ENCODE data around the gene KCNAB1.

KCNAB1 gene

DNA sequence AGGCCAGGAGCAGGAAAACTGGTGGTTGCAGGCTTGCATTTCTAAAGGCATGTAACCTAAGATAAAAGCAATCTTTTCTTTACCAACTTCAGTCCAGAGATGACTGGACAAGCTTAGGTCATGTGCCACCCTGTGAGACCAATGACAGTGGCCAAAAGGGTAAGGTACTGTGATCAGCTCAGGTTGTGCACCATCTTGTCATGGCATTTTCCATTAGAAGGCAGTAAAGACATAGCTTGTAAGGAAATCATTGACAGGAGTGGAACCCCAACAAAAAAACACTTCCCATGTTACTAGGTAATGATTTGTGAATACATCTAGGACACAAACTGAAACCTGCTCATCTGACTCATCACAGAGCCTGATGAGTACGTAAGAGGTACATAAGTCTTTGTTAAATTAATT, 399.4 kb downstream of the KCNAB1 start:
- POLR2A ChIA-PET, result no interaction called here
- CTCF ChIA-PET, result interaction anchor here (0.7 to 1.3 kb wide), 4 partner anchors 8 to 367 kb away, joined by 3 read pairs; no protein-coding TSS in a partner anchor
- no peak for DNase-seq
- H3K4me3 ChIP-seq (ENCODE audit: control insufficient read depth in 1 of 7, extremely low read depth in 1 of 7, insufficient read depth in 4 of 7, low read depth in 2 of 7, low read length in 6 of 7), result no peak overlapping the region
- H3K4me1 ChIP-seq (ENCODE audit: control extremely low read depth in 1 of 4, control insufficient read depth in 4 of 4, insufficient read depth in 4 of 4, low read length in 3 of 4), result peaks cover 0 to 1% (median under 1%) of the 10 kb centered on the region in 4 experiments
- no peak overlapping the region for H3K27ac ChIP-seq (ENCODE audit: insufficient read depth in 1 of 2, low read depth in 1 of 2, low read length in 2 of 2, poor library complexity in 1 of 2, severe bottlenecking in 2 of 2)
- no peaks in the 10 kb centered on the region for H3K36me3 ChIP-seq (ENCODE audit: control insufficient read depth in 4 of 4, insufficient read depth in 4 of 4, low read length in 3 of 4)
- no CpG with 5 or more reads among the region's 1 CpG for WGBS (ENCODE audit: insufficient coverage)
- peaks cover 0 to 48% (median 25%) of the 10 kb centered on the region in 5 experiments for H3K27me3 ChIP-seq (replicated peaks in 2 of 5; ENCODE audit: control insufficient read depth in 4 of 5, insufficient read depth in 5 of 5, low read length in 4 of 5)
- H3K9me3 ChIP-seq (ENCODE audit: control extremely low read depth in 1 of 5, control insufficient read depth in 4 of 5, insufficient read depth in 2 of 5, low read depth in 1 of 5, low read length in 4 of 5), result no peaks in the 10 kb centered on the region

- CTCF ChIA-PET, result interaction anchor here (0.6 to 1.1 kb wide), 3 partner anchors 12 to 630 kb away, joined by 3 to 4 read pairs (median 4); no protein-coding TSS in a partner anchor
These were observed 402.3 kb downstream of the KCNAB1 start for GRCh38 chr3:156522673-156523072.

DNA sequence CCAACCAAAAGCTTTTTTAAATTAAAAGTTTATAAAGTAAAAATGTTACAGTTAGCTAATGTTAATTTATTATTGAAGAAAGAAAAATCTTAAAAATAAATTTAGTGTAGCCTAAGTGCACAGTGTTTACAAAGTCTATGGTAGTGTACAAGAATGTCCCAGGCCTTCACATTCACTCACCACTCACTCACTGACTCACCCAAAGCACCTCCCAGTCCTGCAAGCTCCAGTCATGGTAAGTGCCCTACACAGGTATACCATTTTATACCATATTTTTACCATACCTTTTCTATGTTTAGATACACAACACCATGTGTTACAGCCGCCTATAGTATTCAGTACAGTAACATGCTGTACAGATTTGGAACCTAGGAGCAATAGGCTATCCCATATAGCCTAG, 405.4 kb downstream of the KCNAB1 start:
- 100% methylated on average over 1 of the region's 1 CpG for WGBS (ENCODE audit: insufficient coverage)
- H3K27me3 ChIP-seq (replicated peaks in 2 of 5; ENCODE audit: control insufficient read depth in 4 of 5, insufficient read depth in 5 of 5, low read length in 4 of 5), result peaks cover 0 to 46% (median 12%) of the 10 kb centered on the region in 5 experiments
- H3K9me3 ChIP-seq (ENCODE audit: control extremely low read depth in 1 of 5, control insufficient read depth in 4 of 5, insufficient read depth in 2 of 5, low read depth in 1 of 5, low read length in 4 of 5), result no peaks in the 10 kb centered on the region
- peaks cover 0 to 6% (median 3%) of the 10 kb centered on the region in 4 experiments for H3K4me1 ChIP-seq (ENCODE audit: control extremely low read depth in 1 of 4, control insufficient read depth in 4 of 4, insufficient read depth in 4 of 4, low read length in 3 of 4)
- ChIA-PET POLR2A (interaction anchor here (0.6 kb wide), 1 partner anchor 9 kb away, joined by 5 read pairs; no protein-coding TSS in a partner anchor), CTCF (interaction anchor here (1.1 to 1.2 kb wide), 2 partner anchors 562 to 563 kb away, joined by 3 read pairs; no protein-coding TSS in a partner anchor)
- H3K4me3 ChIP-seq (ENCODE audit: control insufficient read depth in 1 of 7, extremely low read depth in 1 of 7, insufficient read depth in 4 of 7, low read depth in 2 of 7, low read length in 6 of 7), result no peak overlapping the region
- DNase-seq, result no peak
- H3K36me3 ChIP-seq (ENCODE audit: control insufficient read depth in 4 of 4, insufficient read depth in 4 of 4, low read length in 3 of 4), result no peaks in the 10 kb centered on the region
- no peak overlapping the region for H3K27ac ChIP-seq (ENCODE audit: insufficient read depth in 1 of 2, low read depth in 1 of 2, low read length in 2 of 2, poor library complexity in 1 of 2, severe bottlenecking in 2 of 2)

More at GRCh38 chr3:156522673-156523072, 402.3 kb downstream of the KCNAB1 start:
- H3K9me3 ChIP-seq (ENCODE audit: control extremely low read depth in 1 of 5, control insufficient read depth in 4 of 5, insufficient read depth in 2 of 5, low read depth in 1 of 5, low read length in 4 of 5), result no peaks in the 10 kb centered on the region
- POLR2A ChIA-PET, result no interaction called here
- H3K27ac ChIP-seq (ENCODE audit: insufficient read depth in 1 of 2, low read depth in 1 of 2, low read length in 2 of 2, poor library complexity in 1 of 2, severe bottlenecking in 2 of 2), result no peak overlapping the region
- peaks cover 0 to 6% (median 3%) of the 10 kb centered on the region in 4 experiments for H3K4me1 ChIP-seq (ENCODE audit: control extremely low read depth in 1 of 4, control insufficient read depth in 4 of 4, insufficient read depth in 4 of 4, low read length in 3 of 4)
- no peak overlapping the region for H3K4me3 ChIP-seq (ENCODE audit: control insufficient read depth in 1 of 7, extremely low read depth in 1 of 7, insufficient read depth in 4 of 7, low read depth in 2 of 7, low read length in 6 of 7)
- no peaks in the 10 kb centered on the region for H3K36me3 ChIP-seq (ENCODE audit: control insufficient read depth in 4 of 4, insufficient read depth in 4 of 4, low read length in 3 of 4)
- H3K27me3 ChIP-seq (replicated peaks in 2 of 5; ENCODE audit: control insufficient read depth in 4 of 5, insufficient read depth in 5 of 5, low read length in 4 of 5), result peaks cover 0 to 51% (median 17%) of the 10 kb centered on the region in 5 experiments
- DNase-seq, result no peak
- 95% methylated on average over 4 of the region's 4 CpGs for WGBS (ENCODE audit: insufficient coverage)

GRCh38 chr3:156527060-156527459, 406.7 kb downstream of the KCNAB1 start:
- no peaks in the 10 kb centered on the region for H3K9me3 ChIP-seq (ENCODE audit: control extremely low read depth in 1 of 5, control insufficient read depth in 4 of 5, insufficient read depth in 2 of 5, low read depth in 1 of 5, low read length in 4 of 5)
- ChIA-PET POLR2A (interaction anchor here (0.7 kb wide), 1 partner anchor 620 kb away, joined by 5 read pairs; no protein-coding TSS in a partner anchor), CTCF (interaction anchor here (0.6 to 1.6 kb wide), 5 partner anchors 8 to 610 kb away, joined by 3 to 6 read pairs (median 3); no protein-coding TSS in a partner anchor)
- DNase-seq, result no peak
- peaks cover 0 to 39% (median 12%) of the 10 kb centered on the region in 5 experiments for H3K27me3 ChIP-seq (replicated peaks in 2 of 5; ENCODE audit: control insufficient read depth in 4 of 5, insufficient read depth in 5 of 5, low read length in 4 of 5)
- no peak overlapping the region for H3K4me3 ChIP-seq (ENCODE audit: control insufficient read depth in 1 of 7, extremely low read depth in 1 of 7, insufficient read depth in 4 of 7, low read depth in 2 of 7, low read length in 6 of 7)
- H3K36me3 ChIP-seq (ENCODE audit: control insufficient read depth in 4 of 4, insufficient read depth in 4 of 4, low read length in 3 of 4), result no peaks in the 10 kb centered on the region
- peaks cover 0 to 6% (median 3%) of the 10 kb centered on the region in 4 experiments for H3K4me1 ChIP-seq (ENCODE audit: control extremely low read depth in 1 of 4, control insufficient read depth in 4 of 4, insufficient read depth in 4 of 4, low read length in 3 of 4)
- no peak overlapping the region for H3K27ac ChIP-seq (ENCODE audit: insufficient read depth in 1 of 2, low read depth in 1 of 2, low read length in 2 of 2, poor library complexity in 1 of 2, severe bottlenecking in 2 of 2)
- WGBS (ENCODE audit: insufficient coverage), result no CpG with 5 or more reads among the region's 1 CpG

GRCh38 chr3:156530980-156531379, 410.6 kb downstream of the KCNAB1 start:
- Histone ChIP-seq H3K4me3 (ENCODE audit: control insufficient read depth in 1 of 7, extremely low read depth in 1 of 7, insufficient read depth in 4 of 7, low read depth in 2 of 7, low read length in 6 of 7) (no peak overlapping the region), H3K4me1 (ENCODE audit: control extremely low read depth in 1 of 4, control insufficient read depth in 4 of 4, insufficient read depth in 4 of 4, low read length in 3 of 4) (no peaks in the 10 kb centered on the region), H3K9me3 (ENCODE audit: control extremely low read depth in 1 of 5, control insufficient read depth in 4 of 5, insufficient read depth in 2 of 5, low read depth in 1 of 5, low read length in 4 of 5) (no peaks in the 10 kb centered on the region), H3K36me3 (ENCODE audit: control insufficient read depth in 4 of 4, insufficient read depth in 4 of 4, low read length in 3 of 4) (no peaks in the 10 kb centered on the region), H3K27me3 (replicated peaks in 2 of 5; ENCODE audit: control insufficient read depth in 4 of 5, insufficient read depth in 5 of 5, low read length in 4 of 5) (peaks cover 0 to 23% (median 0%) of the 10 kb centered on the region in 5 experiments), H3K27ac (ENCODE audit: insufficient read depth in 1 of 2, low read depth in 1 of 2, low read length in 2 of 2, poor library complexity in 1 of 2, severe bottlenecking in 2 of 2) (no peak overlapping the region)
- 100% methylated on average over 4 of the region's 5 CpGs for WGBS (ENCODE audit: insufficient coverage)
- CTCF ChIA-PET, result interaction anchor here (1.0 to 4.8 kb wide), 3 partner anchors 23 to 551 kb away, joined by 3 to 17 read pairs (median 5); no protein-coding TSS in a partner anchor
- POLR2A ChIA-PET, result no interaction called here
- DNase-seq, result no peak

GRCh38 chr3:156532730-156533129, 412.4 kb downstream of the KCNAB1 start:
- no peak overlapping the region for H3K27ac ChIP-seq (ENCODE audit: insufficient read depth in 1 of 2, low read depth in 1 of 2, low read length in 2 of 2, poor library complexity in 1 of 2, severe bottlenecking in 2 of 2)
- no peak for DNase-seq
- H3K9me3 ChIP-seq (ENCODE audit: control extremely low read depth in 1 of 5, control insufficient read depth in 4 of 5, insufficient read depth in 2 of 5, low read depth in 1 of 5, low read length in 4 of 5), result no peaks in the 10 kb centered on the region
- peaks cover 0 to 16% (median 0%) of the 10 kb centered on the region in 5 experiments for H3K27me3 ChIP-seq (replicated peaks in 2 of 5; ENCODE audit: control insufficient read depth in 4 of 5, insufficient read depth in 5 of 5, low read length in 4 of 5)
- H3K4me3 ChIP-seq (ENCODE audit: control insufficient read depth in 1 of 7, extremely low read depth in 1 of 7, insufficient read depth in 4 of 7, low read depth in 2 of 7, low read length in 6 of 7), result no peak overlapping the region
- no peaks in the 10 kb centered on the region for H3K36me3 ChIP-seq (ENCODE audit: control insufficient read depth in 4 of 4, insufficient read depth in 4 of 4, low read length in 3 of 4)
- CTCF ChIA-PET, result interaction anchor here (0.9 to 4.8 kb wide), 3 partner anchors 11 to 549 kb away, joined by 3 to 17 read pairs (median 5); no protein-coding TSS in a partner anchor
- POLR2A ChIA-PET, result no interaction called here
- H3K4me1 ChIP-seq (ENCODE audit: control extremely low read depth in 1 of 4, control insufficient read depth in 4 of 4, insufficient read depth in 4 of 4, low read length in 3 of 4), result no peaks in the 10 kb centered on the region
- 100% methylated on average over 1 of the region's 3 CpGs for WGBS (ENCODE audit: insufficient coverage)

- no peak overlapping the region for H3K27ac ChIP-seq (ENCODE audit: insufficient read depth in 1 of 2, low read depth in 1 of 2, low read length in 2 of 2, poor library complexity in 1 of 2, severe bottlenecking in 2 of 2)
- no peaks in the 10 kb centered on the region for H3K4me1 ChIP-seq (ENCODE audit: control extremely low read depth in 1 of 4, control insufficient read depth in 4 of 4, insufficient read depth in 4 of 4, low read length in 3 of 4)
- POLR2A ChIA-PET, result no interaction called here
- no peak for DNase-seq
- H3K9me3 ChIP-seq (ENCODE audit: control extremely low read depth in 1 of 5, control insufficient read depth in 4 of 5, insufficient read depth in 2 of 5, low read depth in 1 of 5, low read length in 4 of 5), result no peaks in the 10 kb centered on the region
- H3K36me3 ChIP-seq (ENCODE audit: control insufficient read depth in 4 of 4, insufficient read depth in 4 of 4, low read length in 3 of 4), result no peaks in the 10 kb centered on the region
- no peak overlapping the region for H3K4me3 ChIP-seq (ENCODE audit: control insufficient read depth in 1 of 7, extremely low read depth in 1 of 7, insufficient read depth in 4 of 7, low read depth in 2 of 7, low read length in 6 of 7)
- WGBS (ENCODE audit: insufficient coverage), result 100% methylated on average over 4 of the region's 4 CpGs
- peaks cover 0 to 13% (median 0%) of the 10 kb centered on the region in 5 experiments for H3K27me3 ChIP-seq (replicated peaks in 2 of 5; ENCODE audit: control insufficient read depth in 4 of 5, insufficient read depth in 5 of 5, low read length in 4 of 5)
- CTCF ChIA-PET, result interaction anchor here (1.5 to 4.8 kb wide), 4 partner anchors 10 to 548 kb away, joined by 3 to 17 read pairs (median 4); no protein-coding TSS in a partner anchor
These were observed 412.8 kb downstream of the KCNAB1 start for GRCh38 chr3:156533205-156533604.
